B cell (primary cell): ENCODE data around the gene RBMS3. TPM values are rescaled to one million over a fixed set of nuclear protein-coding genes. Genes with fewer than 3 reads are reported as not detected.

Experiments used
- ATAC-seq: fragments of 200-7000 bp; cut with Tn5 transposase; one replicate; pipeline ENCODE4 v1.10.0; 2021; ENCODE audit warnings: low read depth, mild to moderate bottlenecking, moderate number of reproducible peaks, moderate library complexity
- CTCF ChIA-PET: fragments of 350-600 bp; sonication (Branson Sonifier 250); formaldehyde crosslinking; loops from one replicate; lab custom pipeline; 2021; ENCODE audit warnings: antibody characterized with exemption, inconsistent platforms; lab: Charles Lee
- POLR2A ChIA-PET: fragments of 350-600 bp; sonication (Branson Sonifier 250); formaldehyde crosslinking; loops from one replicate; lab custom pipeline; 2021; ENCODE audit warnings: antibody characterized with exemption; lab: Charles Lee
- DNase-seq: peaks from one replicate; pipeline ENCODE4 v3.0.0; 2013
- H2AFZ ChIP-seq: 2 replicates; pipeline ENCODE4 v1.6.1; 2012; ENCODE audit warnings: mild to moderate bottlenecking, low read depth, low read length; ENCODE audit not compliant: insufficient read depth, poor library complexity, severe bottlenecking
- H3K27ac ChIP-seq, 2 donors: 1 replicate in 1 of 2; 2 replicates in 1 of 2; pipeline ENCODE4 v1.5.1; 2012 to 2013; ENCODE audit warnings: low read length in 2 of 2, mild to moderate bottlenecking in 2 of 2, moderate library complexity in 1 of 2
- H3K27me3 ChIP-seq, 4 experiments: fragments of 200-600 bp in 1 of 4; sonication (generic) in 1 of 4; replicated peaks in 1 of 4; 1 replicate in 2 of 4; 2 replicates in 2 of 4; pipeline versions ENCODE4 v1.6.1 to v1.7.0; 2013 to 2016; ENCODE audit warnings: low read length in 3 of 4, mild to moderate bottlenecking in 2 of 4, mixed read lengths in 1 of 4, moderate library complexity in 1 of 4; ENCODE audit not compliant: insufficient read depth in 4 of 4, control insufficient read depth in 3 of 4; ENCODE audit errors: control extremely low read depth in 1 of 4
- H3K36me3 ChIP-seq, 2 experiments: replicated peaks in 1 of 2; 1 replicate in 1 of 2; 2 replicates in 1 of 2; pipeline versions ENCODE4 v1.6.1 to v1.7.1; 2013; ENCODE audit warnings: low read length in 1 of 2; ENCODE audit not compliant: insufficient read depth in 2 of 2, control insufficient read depth in 1 of 2; ENCODE audit errors: control extremely low read depth in 1 of 2, extremely low read depth in 1 of 2
- H3K4me1 ChIP-seq, 2 donors: fragments of 200-600 bp in 1 of 2; sonication (generic) in 1 of 2; 1 replicate in 1 of 2; 2 replicates in 1 of 2; pipeline versions ENCODE4 v1.5.1 to v1.6.1; 2013 to 2017; ENCODE audit warnings: low read length in 2 of 2; ENCODE audit not compliant: control insufficient read depth in 2 of 2, insufficient read depth in 2 of 2
- H3K4me2 ChIP-seq: replicated peaks from 2 replicates; pipeline ENCODE3; 2012; ENCODE audit warnings: mild to moderate bottlenecking, low read depth, low read length; ENCODE audit not compliant: poor library complexity, severe bottlenecking
- H3K4me3 ChIP-seq, 5 experiments: fragments of 200-600 bp in 1 of 5; sonication (generic) in 1 of 5; 1 replicate in 3 of 5; 2 replicates in 2 of 5; pipeline versions ENCODE4 v1.5.1 to v1.7.0; 2011 to 2016; ENCODE audit warnings: low read length in 4 of 5, mild to moderate bottlenecking in 4 of 5, low read depth in 2 of 5, control low read depth in 1 of 5, moderate library complexity in 1 of 5; ENCODE audit not compliant: insufficient read depth in 1 of 5; ENCODE audit errors: control extremely low read depth in 1 of 5, extremely low read depth in 1 of 5
- H3K79me2 ChIP-seq: fragments of 200-600 bp; sonication (generic); one replicate; pipeline ENCODE4 v1.6.0; 2016; ENCODE audit warnings: low read length; ENCODE audit not compliant: control insufficient read depth, insufficient read depth
- H3K9ac ChIP-seq: fragments of 200-600 bp; sonication (generic); 2 replicates; pipeline ENCODE4 v1.6.1; 2017; ENCODE audit warnings: mild to moderate bottlenecking, low read length, moderate library complexity
- H3K9me3 ChIP-seq, 3 donors: one replicate each; pipeline versions ENCODE4 v1.6.1 to v1.7.1; 2013; ENCODE audit warnings: low read length in 2 of 3; ENCODE audit not compliant: control insufficient read depth in 2 of 3, insufficient read depth in 1 of 3; ENCODE audit errors: control extremely low read depth in 1 of 3
- H4K20me1 ChIP-seq: 2 replicates; pipeline ENCODE4 v1.6.0; 2012; ENCODE audit warnings: mild to moderate bottlenecking, low read length; ENCODE audit not compliant: insufficient read depth, control insufficient read depth, poor library complexity, severe bottlenecking
- H3K27ac Mint-ChIP-seq: one replicate; pipeline ENCODE4 v1.8.0; 2021; ENCODE audit warnings: mixed read lengths
- H3K27me3 Mint-ChIP-seq: one replicate; pipeline ENCODE4 v1.8.0; 2021; ENCODE audit warnings: mixed read lengths
- H3K4me1 Mint-ChIP-seq: one replicate; pipeline ENCODE4 v1.8.0; 2021; ENCODE audit warnings: mixed read lengths
- H3K4me3 Mint-ChIP-seq: one replicate; pipeline ENCODE4 v1.8.0; 2021; ENCODE audit warnings: mixed read lengths
- H3K9me3 Mint-ChIP-seq: one replicate; pipeline ENCODE4 v1.8.0; 2022; ENCODE audit warnings: mixed read lengths; ENCODE audit not compliant: insufficient read depth
- EZH2 ChIP-seq: IDR thresholded peaks from 2 replicates; pipeline ENCODE4 v1.6.1; 2012; ENCODE audit warnings: borderline replicate concordance, low read depth, mild to moderate bottlenecking, moderate library complexity, low read length; ENCODE audit not compliant: insufficient read depth, poor library complexity, severe bottlenecking
- WGBS: methylation state at CpG from one replicate; pipeline ENCODE4 v1.1.5; 2013; ENCODE audit warnings: missing lambda C conversion rate; ENCODE audit not compliant: insufficient coverage; 5-methylcytosine and 5-hydroxymethylcytosine counted together
- intact Hi-C: fragments of 100-400 bp; cut with micrococcal nuclease; formaldehyde crosslinking; loops from one replicate; pipeline ENCODE4 v1.10.0; 2022
- polyA plus RNA-seq: library from polyadenylated mRNA; depleted of rRNA; stranded (reverse); fragments of >200 nt; gene quantifications from 2 replicates; pipeline ENCODE4 v1.2.3, GENCODE V29; 2012
- total RNA-seq, 2 donors: library from RNA; stranded (reverse); fragments of 120-200 nt in 1 of 2; gene quantifications; 1 replicate in 1 of 2; 2 replicates in 1 of 2; pipeline versions ENCODE4 v1.2.3 to v1.2.4, GENCODE V29; 2013 to 2022
- TF ChIP-seq, protein P1 (sequence below): fragments of 200-600 bp; IDR thresholded peaks from one replicate; pipeline ENCODE4 v1.8.0; 2022; ENCODE audit warnings: antibody characterized with exemption, mild to moderate bottlenecking

The RBMS3 gene
- total and polyA plus RNA-seq, 2 donors (not counting 1 experiment from before 2014, with no cell fraction given), result not detected

DNA sequence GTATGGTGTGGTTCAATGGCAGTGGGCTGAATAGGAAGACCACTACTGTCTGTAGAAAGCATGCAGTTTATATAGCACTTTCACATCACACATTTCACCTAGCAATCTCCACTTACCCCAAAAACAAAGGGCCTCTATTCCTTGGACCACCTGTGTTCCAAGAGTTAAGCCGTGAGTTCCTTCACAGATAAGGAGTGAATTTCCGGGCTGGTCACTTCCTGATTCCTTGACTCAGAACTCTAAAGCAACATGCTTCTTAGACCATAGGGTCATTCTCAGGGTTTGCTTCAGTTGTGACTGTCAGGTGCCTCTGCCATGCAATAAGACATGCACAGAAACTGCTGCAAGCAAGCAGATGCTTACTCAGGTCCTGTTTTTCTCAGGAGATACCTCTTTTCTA lies 737.0 kb downstream of the RBMS3 start:
- Histone ChIP-seq H3K27me3 (no peaks in the 10 kb centered on the region), H4K20me1 (no peaks in the 10 kb centered on the region), H3K4me1 (no peaks in the 10 kb centered on the region), H3K9me3 (no peaks in the 10 kb centered on the region), H3K36me3 (no peaks in the 10 kb centered on the region), H2AFZ (no peak overlapping the region), H3K9ac (no peak overlapping the region), H3K27ac (no peak overlapping the region), H3K4me3 (no peak overlapping the region), H3K4me2 (no peak overlapping the region), H3K79me2 (no peaks in the 10 kb centered on the region)
- 40% methylated on average over 2 of the region's 2 CpGs for WGBS
- ChIA-PET CTCF (interaction anchor here (1.7 kb wide), 1 partner anchor 25 kb away, joined by 4 read pairs; no protein-coding TSS in a partner anchor), POLR2A (no interaction called here)
- TF ChIP-seq, protein P1, sequence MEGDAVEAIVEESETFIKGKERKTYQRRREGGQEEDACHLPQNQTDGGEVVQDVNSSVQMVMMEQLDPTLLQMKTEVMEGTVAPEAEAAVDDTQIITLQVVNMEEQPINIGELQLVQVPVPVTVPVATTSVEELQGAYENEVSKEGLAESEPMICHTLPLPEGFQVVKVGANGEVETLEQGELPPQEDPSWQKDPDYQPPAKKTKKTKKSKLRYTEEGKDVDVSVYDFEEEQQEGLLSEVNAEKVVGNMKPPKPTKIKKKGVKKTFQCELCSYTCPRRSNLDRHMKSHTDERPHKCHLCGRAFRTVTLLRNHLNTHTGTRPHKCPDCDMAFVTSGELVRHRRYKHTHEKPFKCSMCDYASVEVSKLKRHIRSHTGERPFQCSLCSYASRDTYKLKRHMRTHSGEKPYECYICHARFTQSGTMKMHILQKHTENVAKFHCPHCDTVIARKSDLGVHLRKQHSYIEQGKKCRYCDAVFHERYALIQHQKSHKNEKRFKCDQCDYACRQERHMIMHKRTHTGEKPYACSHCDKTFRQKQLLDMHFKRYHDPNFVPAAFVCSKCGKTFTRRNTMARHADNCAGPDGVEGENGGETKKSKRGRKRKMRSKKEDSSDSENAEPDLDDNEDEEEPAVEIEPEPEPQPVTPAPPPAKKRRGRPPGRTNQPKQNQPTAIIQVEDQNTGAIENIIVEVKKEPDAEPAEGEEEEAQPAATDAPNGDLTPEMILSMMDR, result no peak
- TF ChIP-seq EZH2, result no peak
- H3K27me3 Mint-ChIP-seq, result peaks cover 22% of the 10 kb centered on the region
- H3K4me1 Mint-ChIP-seq, result no peaks in the 10 kb centered on the region
- intact Hi-C loops, result no loop called here
- H3K27ac Mint-ChIP-seq, result no peak overlapping the region
- no peaks in the 10 kb centered on the region for H3K9me3 Mint-ChIP-seq
- DNase-seq (no peak), ATAC-seq (no peak)
- no peak overlapping the region for H3K4me3 Mint-ChIP-seq

- no peaks in the 10 kb centered on the region for H3K9me3 Mint-ChIP-seq
- no peaks in the 10 kb centered on the region for H3K36me3 ChIP-seq
- CTCF ChIA-PET, result interaction anchor here (0.9 to 1.3 kb wide), 2 partner anchors 8 to 731 kb away, joined by 3 to 6 read pairs; no protein-coding TSS in a partner anchor
- intact Hi-C loops, result no loop called here
- no peaks in the 10 kb centered on the region for H3K9me3 ChIP-seq
- no peaks in the 10 kb centered on the region for H3K4me1 Mint-ChIP-seq
- no peak for DNase-seq
- POLR2A ChIA-PET, result no interaction called here
- no peaks in the 10 kb centered on the region for H3K79me2 ChIP-seq
- no peak overlapping the region for H3K4me3 ChIP-seq
- no peak for TF ChIP-seq EZH2
- TF ChIP-seq, protein P1, result no peak
- H4K20me1 ChIP-seq, result no peaks in the 10 kb centered on the region
- H3K27me3 Mint-ChIP-seq, result peaks cover 27% of the 10 kb centered on the region
- no peak overlapping the region for H2AFZ ChIP-seq
- no peak overlapping the region for H3K27ac Mint-ChIP-seq
- no peak overlapping the region for H3K9ac ChIP-seq
- H3K4me1 ChIP-seq, result no peaks in the 10 kb centered on the region
- H3K4me2 ChIP-seq, result no peak overlapping the region
- WGBS, result no CpG with 5 or more reads among the region's 1 CpG
- H3K27me3 ChIP-seq, result no peaks in the 10 kb centered on the region
- H3K27ac ChIP-seq, result no peak overlapping the region
- ATAC-seq, result no peak
- no peak overlapping the region for H3K4me3 Mint-ChIP-seq
These were observed 739.5 kb downstream of the RBMS3 start for GRCh38 chr3:30020380-30020779.
